Activated T-helper 1 cell treated with anti-CD3 and anti-CD28 coated beads, Interleukin-12 subunit alpha, Interleukin-12 subunit beta, Interleukin-2, Interleukin-4 antibody, amounts not matched to agents 30 ng/mL and 10 ng/mL and 1 ng/mL, durations not matched to agents 14 hours and 24 hours and 36 hours (primary cell): ENCODE results near the gene FAM174C. TPM values are rescaled to one million over a fixed set of nuclear protein-coding genes. Genes with fewer than 3 reads are reported as not detected.

Experiments
- DNase-seq: peaks from one replicate; pipeline ENCODE4 v3.0.0; 2021; ENCODE audit warnings: low spot score
- H3K27ac Mint-ChIP-seq: one replicate; pipeline ENCODE4 v1.8.0; 2021; ENCODE audit warnings: mild to moderate bottlenecking, mixed read lengths
- H3K27me3 Mint-ChIP-seq: one replicate; pipeline ENCODE4 v1.8.0; 2022; ENCODE audit warnings: mild to moderate bottlenecking, moderate library complexity, mixed read lengths; ENCODE audit not compliant: insufficient read depth
- H3K36me3 Mint-ChIP-seq: one replicate; pipeline ENCODE4 v1.8.0; 2021; ENCODE audit warnings: low read depth, mixed read lengths
- H3K4me1 Mint-ChIP-seq: one replicate; pipeline ENCODE4 v1.8.0; 2021; ENCODE audit warnings: low read depth, mixed read lengths
- H3K4me3 Mint-ChIP-seq: one replicate; pipeline ENCODE4 v1.8.0; 2021; ENCODE audit warnings: mild to moderate bottlenecking, moderate library complexity, mixed read lengths
- H3K9me3 Mint-ChIP-seq: one replicate; pipeline ENCODE4 v1.8.0; 2021; ENCODE audit warnings: mixed read lengths
- intact Hi-C: fragments of 100-400 bp; cut with micrococcal nuclease; formaldehyde crosslinking; loops from one replicate; pipeline ENCODE4 v1.15.1; 2024
- total RNA-seq: library from RNA; stranded (reverse); gene quantifications from 2 replicates; pipeline ENCODE4 v1.2.3, GENCODE V29; 2022

FAM174C gene
- total RNA-seq, 1 donor from 2014 or later: 119 TPM

GRCh38 chr19:1257475-1258162, 17.7 kb upstream of the FAM174C start:
- Mint-ChIP-seq H3K27ac (peak overlapping the region; percentile 49), H3K4me1 (peaks cover 39% of the 10 kb centered on the region), H3K9me3 (no peaks in the 10 kb centered on the region), H3K36me3 (peaks cover 29% of the 10 kb centered on the region), H3K27me3 (no peaks in the 10 kb centered on the region), H3K4me3 (peak overlapping the region; percentile 65)
- no peak for DNase-seq
- intact Hi-C loops: no loop called here

GRCh38 chr19:1258163-1258492, 17.2 kb upstream of the FAM174C start:
- peaks cover 30% of the 10 kb centered on the region for H3K36me3 Mint-ChIP-seq
- no peaks in the 10 kb centered on the region for H3K27me3 Mint-ChIP-seq
- intact Hi-C loops: no loop called here
- H3K27ac Mint-ChIP-seq: peak overlapping the region; percentile 49
- peaks cover 42% of the 10 kb centered on the region for H3K4me1 Mint-ChIP-seq
- DNase-seq: no peak
- H3K4me3 Mint-ChIP-seq: peak overlapping the region; percentile 65
- H3K9me3 Mint-ChIP-seq: no peaks in the 10 kb centered on the region

- H3K27ac Mint-ChIP-seq: peak overlapping the region; percentile 98
- H3K27me3 Mint-ChIP-seq: no peaks in the 10 kb centered on the region
- H3K4me3 Mint-ChIP-seq: peak overlapping the region; percentile 86
- peaks cover 41% of the 10 kb centered on the region for H3K4me1 Mint-ChIP-seq
- DNase-seq: no peak
- intact Hi-C loops: no loop called here
- peaks cover 28% of the 10 kb centered on the region for H3K36me3 Mint-ChIP-seq
- no peaks in the 10 kb centered on the region for H3K9me3 Mint-ChIP-seq
Measured at GRCh38 chr19:1258707-1259205, 16.6 kb upstream of the FAM174C start.

GRCh38 chr19:1259206-1259875, 16.0 kb upstream of the FAM174C start:
- H3K4me1 Mint-ChIP-seq: peaks cover 41% of the 10 kb centered on the region
- H3K27me3 Mint-ChIP-seq: no peaks in the 10 kb centered on the region
- intact Hi-C loops: no loop called here
- peaks cover 28% of the 10 kb centered on the region for H3K36me3 Mint-ChIP-seq
- H3K9me3 Mint-ChIP-seq: no peaks in the 10 kb centered on the region
- peak overlapping the region; percentile 86 for H3K4me3 Mint-ChIP-seq
- peak; percentile 75 for DNase-seq
- peak overlapping the region; percentile 98 for H3K27ac Mint-ChIP-seq

GRCh38 chr19:1259876-1260748, 15.2 kb upstream of the FAM174C start:
- peak overlapping the region; percentile 86 for H3K4me3 Mint-ChIP-seq
- intact Hi-C loops: loop anchor here (1.0 kb wide), 1 partner anchor 11 kb away; no protein-coding TSS in a partner anchor
- DNase-seq: no peak
- peaks cover 41% of the 10 kb centered on the region for H3K4me1 Mint-ChIP-seq
- no peaks in the 10 kb centered on the region for H3K9me3 Mint-ChIP-seq
- H3K27me3 Mint-ChIP-seq: no peaks in the 10 kb centered on the region
- peak overlapping the region; percentile 98 for H3K27ac Mint-ChIP-seq
- peaks cover 21% of the 10 kb centered on the region for H3K36me3 Mint-ChIP-seq

- H3K4me3 Mint-ChIP-seq: peak overlapping the region; percentile 87
- peaks cover 41% of the 10 kb centered on the region for H3K4me1 Mint-ChIP-seq
- no peaks in the 10 kb centered on the region for H3K27me3 Mint-ChIP-seq
- intact Hi-C loops: loop anchor here (1.0 kb wide), 2 partner anchors 8 to 12 kb away; partner anchors contain the start of gene CIRBP
- peaks cover 21% of the 10 kb centered on the region for H3K36me3 Mint-ChIP-seq
- peak overlapping the region; percentile 93 for H3K27ac Mint-ChIP-seq
- peak; percentile 98 for DNase-seq
- H3K9me3 Mint-ChIP-seq: no peaks in the 10 kb centered on the region
Measured at GRCh38 chr19:1260749-1261537, 14.4 kb upstream of the FAM174C start.

GRCh38 chr19:1261538-1261797, 13.9 kb upstream of the FAM174C start:
- intact Hi-C loops: loop anchor here (1.0 kb wide), 1 partner anchor 8 kb away; the partner anchor contains the start of gene CIRBP
- no peaks in the 10 kb centered on the region for H3K27me3 Mint-ChIP-seq
- no peak for DNase-seq
- peak overlapping the region; percentile 93 for H3K27ac Mint-ChIP-seq
- H3K4me3 Mint-ChIP-seq: peak overlapping the region; percentile 87
- peaks cover 41% of the 10 kb centered on the region for H3K4me1 Mint-ChIP-seq
- peaks cover 21% of the 10 kb centered on the region for H3K36me3 Mint-ChIP-seq
- H3K9me3 Mint-ChIP-seq: no peaks in the 10 kb centered on the region

GRCh38 chr19:1261798-1262622, 13.3 kb upstream of the FAM174C start:
- Mint-ChIP-seq H3K9me3 (no peaks in the 10 kb centered on the region), H3K27me3 (no peaks in the 10 kb centered on the region), H3K36me3 (peaks cover 21% of the 10 kb centered on the region), H3K4me3 (peak overlapping the region; percentile 87), H3K27ac (peak overlapping the region; percentile 93), H3K4me1 (peaks cover 41% of the 10 kb centered on the region)
- intact Hi-C loops: loop anchor here (1.0 kb wide), 1 partner anchor 7 kb away; the partner anchor contains the start of gene CIRBP
- DNase-seq: no peak

- no peaks in the 10 kb centered on the region for H3K9me3 Mint-ChIP-seq
- intact Hi-C loops: no loop called here
- peaks cover 42% of the 10 kb centered on the region for H3K4me1 Mint-ChIP-seq
- H3K4me3 Mint-ChIP-seq: peak overlapping the region; percentile 53
- H3K27ac Mint-ChIP-seq: no peak overlapping the region
- H3K36me3 Mint-ChIP-seq: peaks cover 17% of the 10 kb centered on the region
- H3K27me3 Mint-ChIP-seq: no peaks in the 10 kb centered on the region
- DNase-seq: no peak
Measured at GRCh38 chr19:1262623-1263123, 12.7 kb upstream of the FAM174C start.

- no peaks in the 10 kb centered on the region for H3K27me3 Mint-ChIP-seq
- H3K27ac Mint-ChIP-seq: peak overlapping the region; percentile 52
- intact Hi-C loops: no loop called here
Measured at GRCh38 chr19:1263188-1263587, 12.1 kb upstream of the FAM174C start.

GRCh38 chr19:1264801-1265614, 10.3 kb upstream of the FAM174C start:
- no peak overlapping the region for H3K27ac Mint-ChIP-seq
- peak overlapping the region; percentile 49 for H3K4me3 Mint-ChIP-seq
- intact Hi-C loops: no loop called here
- peaks cover 7% of the 10 kb centered on the region for H3K36me3 Mint-ChIP-seq
- H3K27me3 Mint-ChIP-seq: no peaks in the 10 kb centered on the region
- no peaks in the 10 kb centered on the region for H3K9me3 Mint-ChIP-seq
- peaks cover 35% of the 10 kb centered on the region for H3K4me1 Mint-ChIP-seq
- DNase-seq: no peak

More at GRCh38 chr19:1263188-1263587, 12.1 kb upstream of the FAM174C start:
- Mint-ChIP-seq H3K4me3 (peak overlapping the region; percentile 53), H3K36me3 (peaks cover 12% of the 10 kb centered on the region), H3K9me3 (no peaks in the 10 kb centered on the region), H3K4me1 (peaks cover 40% of the 10 kb centered on the region)
- no peak for DNase-seq
